DMS79 treated with DMSO at 0.1 percent for 48 hours (cell line): ENCODE data around the gene CDC37.
"Not testable (repeated sequence)": the region's sequence is repeated elsewhere in the genome, so short reads cannot be mapped to it uniquely, and the experiment has no call there.

Experiments used
- DNase-seq: peaks from one replicate; lab custom pipeline; 2025; lab: John Stamatoyannopoulos, UW

CDC37 gene

GRCh38 chr19:10395003-10395402 lies 8.3 kb downstream of the CDC37 start:
- DNase-seq: no peak

GRCh38 chr19:10393137-10393536 lies 10.2 kb downstream of the CDC37 start:
- DNase-seq: no peak

- DNase-seq: no peak
Observed at GRCh38 chr19:10392120-10392519, 11.2 kb downstream of the CDC37 start.

DNA sequence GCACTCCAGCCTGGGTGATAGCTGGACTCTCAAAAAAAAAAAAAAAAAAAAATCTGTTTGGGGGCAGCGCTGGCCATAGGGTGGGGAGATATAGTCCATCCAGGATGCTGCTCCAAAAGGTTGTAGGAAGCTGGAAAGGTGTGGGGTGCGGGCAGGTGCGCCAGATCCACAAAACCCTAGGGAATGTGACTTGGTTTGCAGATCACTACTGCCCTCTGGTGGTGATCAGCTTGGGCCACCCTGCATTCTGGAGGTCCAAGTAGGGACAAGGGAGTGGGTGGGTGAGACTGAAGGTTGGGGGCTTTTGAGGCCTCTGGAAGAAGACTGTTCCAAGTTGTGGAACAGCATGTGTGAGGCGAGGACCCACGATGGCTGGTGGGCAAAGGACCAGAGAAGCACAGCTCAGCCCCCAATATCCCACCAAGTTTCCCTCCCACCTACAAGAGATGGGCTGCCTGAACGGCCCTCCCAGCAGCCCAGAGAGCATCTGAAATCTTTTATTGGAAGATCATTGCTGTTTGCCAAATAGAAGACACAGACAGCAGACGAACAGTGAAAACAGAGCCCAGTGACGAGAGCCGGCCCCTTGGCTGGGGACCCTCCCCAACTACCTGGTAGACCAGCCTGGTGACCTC lies 12.6 kb downstream of the CDC37 start:
- DNase-seq: peak; percentile 23

DNA sequence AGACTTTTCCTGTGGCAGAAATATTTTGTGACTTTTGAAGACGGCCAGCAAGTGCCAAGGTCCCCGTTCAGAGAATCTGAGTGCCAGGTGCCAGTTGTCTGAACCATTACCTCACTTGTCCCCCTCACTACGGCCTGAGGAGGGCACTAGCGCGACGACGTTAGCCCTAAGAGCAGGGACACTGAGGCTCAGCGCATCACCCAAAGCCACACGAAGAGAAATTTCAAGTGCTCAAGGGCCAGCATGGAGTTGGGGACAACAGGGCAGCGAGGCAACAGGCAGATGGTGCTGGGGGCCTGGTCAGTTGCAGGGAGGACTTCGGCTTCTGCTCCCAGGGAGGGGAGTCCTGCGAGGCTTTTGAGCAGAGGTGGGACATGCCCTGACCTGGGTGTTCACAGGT lies 13.5 kb downstream of the CDC37 start:
- DNase-seq: no peak

DNA sequence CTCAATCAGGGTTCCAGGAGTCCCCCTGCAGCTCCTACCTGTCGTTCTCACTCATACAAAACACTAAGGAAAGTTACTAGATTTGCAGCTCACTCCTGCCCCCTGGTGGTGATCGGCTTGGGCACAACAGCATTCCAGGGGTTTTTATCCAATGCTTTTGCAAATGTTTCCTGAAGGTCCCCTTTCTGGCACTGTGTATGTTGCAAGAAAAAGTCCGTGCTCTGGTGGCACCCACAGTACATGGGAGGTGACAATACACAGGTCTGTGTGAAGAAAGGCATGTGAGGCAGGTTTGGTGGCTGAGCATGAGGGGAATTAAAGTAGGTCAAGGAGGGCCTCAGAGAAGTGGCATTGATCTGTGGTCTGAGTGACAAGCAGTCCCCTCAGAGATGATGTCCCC lies 14.4 kb downstream of the CDC37 start:
- peak; percentile 83 for DNase-seq

GRCh38 chr19:10384580-10384979 lies 18.8 kb downstream of the CDC37 start:
- DNase-seq: no peak

GRCh38 chr19:10383223-10383499 lies 20.2 kb downstream of the CDC37 start:
- not testable (repeated sequence) for DNase-seq

DNA sequence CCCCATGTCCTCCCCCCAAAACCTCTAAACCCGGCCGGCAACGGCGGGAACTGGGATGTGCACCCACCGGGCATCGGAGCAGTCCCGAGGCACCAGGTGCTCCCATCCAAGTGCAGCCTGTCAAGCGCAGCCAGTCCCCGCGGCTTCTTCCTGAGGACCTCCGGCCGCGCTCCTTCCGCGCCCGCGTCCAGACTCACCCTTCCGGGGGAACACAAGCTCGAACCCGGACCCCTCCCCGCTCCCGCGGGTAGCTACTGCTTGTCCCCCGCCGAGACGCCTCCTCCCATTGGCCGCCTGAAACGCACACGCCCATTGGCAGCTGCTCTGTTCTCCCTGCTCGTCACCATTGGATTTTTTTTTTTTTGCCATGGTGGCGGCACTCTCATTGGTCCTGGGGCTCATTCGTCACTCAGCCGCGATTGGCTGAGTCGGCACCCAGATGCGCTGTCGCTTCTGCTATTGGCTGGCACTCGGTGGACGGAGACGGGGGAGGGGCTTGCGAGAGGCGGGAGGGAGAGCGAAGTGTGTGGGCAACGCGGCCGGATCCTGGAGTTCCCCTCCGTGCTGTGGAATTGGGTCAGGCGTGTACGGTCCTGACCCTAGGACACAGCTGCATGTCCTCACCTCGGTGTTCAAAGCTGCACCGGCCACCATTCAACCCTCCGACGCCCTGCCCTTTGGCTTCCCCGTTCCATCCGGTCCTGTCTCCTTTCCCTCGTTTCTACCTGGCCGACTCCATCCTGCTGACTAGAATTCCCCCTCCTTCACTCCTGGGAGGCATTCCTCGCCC lies 22.8 kb downstream of the CDC37 start, which contains the start of gene TYK2:
TSS of gene TYK2 (minus strand) at position 260 of the 790 bp plus-strand sequence. CDS start 2,166 bp downstream, outside the sequence.
- peak; percentile 99 for DNase-seq

DNA sequence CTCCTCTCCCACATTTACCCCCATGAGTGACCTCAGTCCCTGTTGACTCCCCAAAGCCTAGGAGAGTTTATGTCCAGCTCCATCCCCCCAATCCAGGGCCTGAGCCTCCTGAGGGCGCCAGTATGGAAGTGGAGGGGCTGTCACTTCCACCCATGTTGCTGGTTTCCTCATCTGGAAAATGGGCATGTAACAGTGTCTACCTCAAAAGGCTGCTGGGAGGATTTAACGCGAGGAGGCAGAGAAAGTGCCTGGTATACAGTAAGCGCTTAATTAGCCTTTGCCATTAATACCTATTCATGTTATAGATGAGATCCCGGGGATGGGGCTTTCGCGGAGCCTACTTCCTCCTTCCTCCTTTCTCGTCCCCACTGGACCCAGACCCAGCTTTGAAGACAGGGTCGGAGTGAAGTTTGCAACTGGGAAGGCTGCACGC lies 23.4 kb downstream of the CDC37 start:
- no peak for DNase-seq

- no peak for DNase-seq
Observed at GRCh38 chr19:10378124-10378523, 25.2 kb downstream of the CDC37 start.

GRCh38 chr19:10377140-10377640 lies 26.2 kb downstream of the CDC37 start:
- DNase-seq: not testable (repeated sequence)

DNA sequence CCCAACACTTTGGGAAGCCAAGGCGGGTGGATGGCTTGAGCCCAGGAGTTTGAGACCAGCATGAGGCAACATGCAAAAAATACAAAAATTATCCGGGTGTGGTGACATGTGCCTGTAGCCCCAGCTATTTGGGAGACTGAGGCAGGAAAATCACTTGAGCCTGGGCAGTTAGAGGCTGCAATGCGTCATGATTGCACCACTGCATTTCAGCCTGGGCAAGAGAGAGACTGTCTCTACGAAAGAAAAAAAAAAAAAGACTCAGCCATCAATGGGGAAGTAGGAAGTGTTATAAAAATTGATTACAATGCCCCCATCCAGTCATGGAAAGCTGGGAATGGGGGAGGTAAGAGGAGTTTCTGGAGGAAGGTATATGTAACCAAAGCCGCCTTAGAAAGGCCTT lies 28.4 kb downstream of the CDC37 start:
- DNase-seq: no peak

DNA sequence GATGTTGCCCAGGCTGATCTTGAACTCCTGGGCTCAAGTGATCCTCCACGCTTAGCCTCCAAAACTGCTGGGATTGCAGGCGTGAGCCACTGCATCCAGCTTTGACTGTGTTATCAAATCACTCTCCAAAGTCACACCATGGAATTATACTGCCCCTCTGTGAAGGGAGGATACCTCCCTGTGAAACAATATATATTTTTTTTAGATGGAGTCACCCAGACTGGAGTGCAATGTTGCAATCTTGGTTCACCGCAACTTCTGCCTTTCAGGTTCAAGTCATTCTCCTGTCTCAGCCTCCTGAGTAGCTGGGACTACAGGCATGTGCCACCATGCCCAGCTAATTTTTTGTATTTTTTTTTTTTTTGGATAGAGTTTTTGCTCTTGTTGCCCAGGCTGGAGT lies 30.7 kb downstream of the CDC37 start:
- no peak for DNase-seq

GRCh38 chr19:10368101-10368803 lies 35.1 kb downstream of the CDC37 start:
- DNase-seq: no peak

GRCh38 chr19:10366950-10367512 lies 36.3 kb downstream of the CDC37 start:
- not testable (repeated sequence) for DNase-seq

DNA sequence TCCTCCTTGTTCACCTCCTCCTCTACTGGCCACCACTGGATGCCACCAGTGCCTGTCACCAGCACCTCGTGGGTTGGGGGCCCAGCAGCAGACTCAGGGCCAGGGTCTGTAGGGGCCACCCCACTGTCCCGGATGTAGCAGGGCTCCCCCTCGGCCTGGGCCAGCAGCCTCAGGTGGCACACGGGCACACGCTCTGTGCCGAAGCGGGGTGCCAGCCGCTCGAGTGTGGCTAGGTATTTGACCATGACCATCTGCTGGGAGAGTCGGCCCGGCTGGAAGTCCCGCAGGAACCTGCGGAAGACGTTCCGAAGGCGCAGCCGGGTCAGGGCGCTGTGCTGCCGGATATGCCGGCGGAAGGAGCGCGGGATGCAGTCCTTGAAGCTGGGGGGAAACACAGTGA lies 37.8 kb downstream of the CDC37 start:
- no peak for DNase-seq

GRCh38 chr19:10364644-10365043 lies 38.7 kb downstream of the CDC37 start:
- DNase-seq: no peak

DNA sequence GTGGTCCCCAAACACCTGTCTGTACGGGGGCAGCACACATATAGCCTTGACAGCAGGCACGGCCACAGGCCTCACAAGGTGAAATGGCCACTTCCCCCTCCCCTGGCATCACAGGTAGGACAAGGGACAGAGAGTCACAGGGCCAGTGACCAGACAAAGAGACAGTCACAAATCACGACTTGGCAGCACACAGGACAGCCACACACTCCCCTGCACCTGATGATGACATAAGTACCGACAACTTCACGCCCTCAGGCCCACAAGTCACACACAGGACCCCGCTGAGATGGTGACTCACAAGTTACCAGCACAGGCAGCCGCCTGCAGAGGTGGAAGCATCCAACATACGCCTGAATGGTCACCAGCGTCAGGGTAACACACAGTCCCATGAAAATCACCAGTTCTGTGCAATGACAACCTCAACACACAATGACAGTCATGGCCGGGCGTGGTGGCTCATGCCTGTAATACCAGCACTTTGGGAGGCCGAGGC lies 39.5 kb downstream of the CDC37 start:
- DNase-seq: no peak

GRCh38 chr19:10362259-10362658 lies 41.1 kb downstream of the CDC37 start:
- no peak for DNase-seq

- no peak for DNase-seq
Observed at GRCh38 chr19:10361569-10362011, 41.8 kb downstream of the CDC37 start.

GRCh38 chr19:10356431-10356830 lies 46.9 kb downstream of the CDC37 start:
- no peak for DNase-seq
